Hair follicle dermal papilla cell (primary cell): ENCODE results near the gene REX1BD. TPM values are rescaled to one million over a fixed set of nuclear protein-coding genes. Genes with fewer than 3 reads are reported as not detected.

Source experiments
- small RNA-seq: library from RNA; depleted of rRNA; stranded (forward); fragments of <200 nt; gene quantifications from one replicate; pipeline ENCODE3, GENCODE V24; 2012
- total RNA-seq: library from RNA; depleted of rRNA; stranded (reverse); fragments of >200 nt; gene quantifications from 2 replicates; pipeline ENCODE4 v1.2.3, GENCODE V29; 2012

Gene REX1BD
- 32.5 and 34.6 TPM in 2 replicates for total RNA-seq

DNA sequence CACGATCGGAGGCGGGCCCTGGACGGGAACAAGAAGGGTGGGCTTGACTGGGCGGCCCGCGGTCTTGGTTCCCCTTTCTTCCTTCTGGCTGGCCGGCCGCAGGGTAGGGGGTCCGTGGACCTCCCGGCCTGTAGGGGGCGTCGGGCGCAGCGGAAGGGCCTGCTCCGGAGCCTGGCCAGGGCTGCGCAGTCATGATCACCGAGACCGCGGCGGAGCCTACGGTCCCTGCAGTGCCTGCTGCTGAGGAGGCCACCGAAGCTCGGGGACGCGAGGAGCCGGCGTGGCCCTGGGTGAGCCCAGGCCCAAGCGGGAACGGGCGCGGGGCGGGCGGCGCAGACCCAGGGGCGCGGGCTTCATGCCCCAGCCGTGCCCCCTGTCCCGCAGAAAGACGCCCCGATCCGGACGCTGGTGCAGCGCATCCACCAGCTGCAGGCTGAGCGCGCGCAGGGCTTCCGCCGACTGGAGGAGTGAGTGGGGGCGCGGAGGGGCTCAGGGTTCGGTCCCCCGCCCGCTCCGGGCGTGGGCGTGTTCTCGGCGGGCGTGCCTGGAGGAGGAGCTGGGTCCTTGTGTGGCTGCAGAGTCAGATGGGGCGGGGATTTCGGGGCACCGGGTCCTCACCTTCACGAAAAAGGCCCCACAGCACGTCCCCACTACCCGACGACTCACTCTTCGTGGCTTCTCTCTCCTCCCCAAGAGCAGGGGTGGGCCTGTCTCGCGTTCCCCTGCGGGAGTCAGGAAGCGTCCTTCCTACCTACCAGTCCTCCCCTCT, at the start of gene REX1BD:
REX1BD (plus strand) TSS at position 188 of the 769 bp plus-strand sequence; CDS start at position 192, 4 bp downstream.

DNA sequence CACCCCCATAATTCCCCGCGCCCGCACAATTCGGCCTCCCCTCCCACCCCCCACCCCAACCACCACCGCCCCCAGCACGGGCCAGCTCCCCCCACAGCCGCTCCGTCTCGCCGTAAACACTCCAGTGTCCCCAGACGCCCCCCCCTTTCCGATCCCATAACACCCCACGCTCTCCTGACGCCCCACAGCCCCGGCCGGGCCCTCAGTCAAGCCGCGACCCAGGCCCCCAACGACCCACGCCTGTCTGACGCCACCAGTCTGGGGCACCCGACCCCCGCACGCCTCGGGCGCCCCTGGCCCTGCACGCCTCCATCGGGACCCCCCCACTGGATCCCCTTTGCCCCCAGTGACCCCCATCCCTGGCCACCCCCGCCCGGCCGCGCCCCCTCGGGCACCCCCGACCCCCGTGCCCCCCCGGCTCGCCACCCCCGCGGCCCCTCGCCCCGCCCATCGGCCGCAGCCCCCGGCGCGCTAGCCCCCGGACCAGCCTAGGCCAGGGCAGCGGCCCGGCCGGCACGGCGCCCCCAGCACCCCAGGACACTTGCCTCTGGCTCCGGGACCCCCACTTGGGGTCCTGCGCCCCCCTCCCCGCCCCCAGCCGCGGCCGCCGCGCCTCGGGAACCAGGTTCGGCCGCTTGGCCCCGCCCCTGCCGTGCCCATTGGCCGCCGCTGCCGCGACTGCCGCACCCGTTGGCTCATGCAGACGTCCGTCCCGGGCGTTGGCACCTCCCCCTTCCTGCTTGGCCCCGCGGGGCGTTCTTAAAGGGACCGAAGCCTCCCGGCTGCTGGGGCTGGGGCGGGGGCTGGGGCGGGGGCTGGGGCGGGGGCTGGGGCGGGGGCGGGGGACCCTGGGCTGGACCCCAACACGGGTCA, 45.4 kb upstream of the REX1BD start, which contains the start of gene FKBP8:
FKBP8 (minus strand) TSS at position 633 of the 873 bp plus-strand sequence. CDS start 1,603 bp downstream, outside the sequence.

GRCh38 chr19:18557411-18558201, 31.0 kb upstream of the REX1BD start, which contains the start of gene KXD1:
TSS of gene KXD1 (plus strand) at chr19:18557870. CDS start at chr19:18562057, 4,187 bp downstream.

GRCh38 chr19:18571564-18572344, 16.8 kb upstream of the REX1BD start, which contains the start of gene UBA52:
TSS of gene UBA52 (plus strand) at chr19:18571857. CDS start at chr19:18573301, 1,444 bp downstream.

GRCh38 chr19:18606281-18607225, 18.0 kb downstream of the REX1BD start, which contains the start of gene CRLF1:
TSS of gene CRLF1 (minus strand) at chr19:18606799. CDS start at chr19:18606656, 143 bp downstream.

DNA sequence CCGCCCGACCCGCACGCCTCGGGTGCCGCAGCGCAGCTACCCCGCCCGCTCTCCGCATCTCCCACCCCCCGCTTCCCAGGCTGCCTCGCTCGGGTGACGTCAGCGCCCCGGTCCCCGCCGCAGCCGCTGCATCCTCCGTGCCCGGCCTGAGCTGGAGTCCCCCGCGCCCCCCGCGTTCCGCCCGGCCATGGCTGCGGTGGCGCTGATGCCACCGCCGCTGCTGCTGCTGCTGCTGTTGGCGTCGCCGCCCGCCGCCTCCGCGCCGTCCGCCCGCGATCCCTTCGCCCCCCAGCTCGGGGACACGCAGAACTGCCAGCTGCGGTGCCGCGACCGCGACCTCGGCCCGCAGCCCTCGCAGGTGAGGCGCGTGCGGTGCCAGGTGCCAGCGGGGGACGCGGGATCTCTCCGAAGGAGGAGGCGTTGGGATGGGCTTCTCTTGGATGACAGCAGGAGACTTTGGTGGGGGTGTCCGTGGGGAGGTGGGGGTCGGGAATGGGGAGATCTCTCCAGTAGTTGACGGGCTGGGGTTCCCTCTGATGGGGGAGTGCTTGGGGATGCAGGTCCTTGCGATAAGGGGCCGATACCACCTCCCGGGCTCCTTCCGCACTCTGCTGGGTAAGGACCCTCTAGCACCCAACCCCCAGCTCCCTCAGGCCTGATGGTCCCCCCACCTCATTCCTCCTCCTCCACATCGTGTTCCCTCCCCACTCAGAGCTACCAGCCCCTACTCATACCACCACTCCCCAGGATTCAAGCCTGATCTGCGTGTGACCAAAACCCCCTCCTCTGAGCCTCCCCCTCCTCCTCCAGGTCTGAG, 24.4 kb downstream of the REX1BD start, which contains the start of gene TMEM59L:
TMEM59L (plus strand) TSS at position 99 of the 817 bp plus-strand sequence; CDS start at position 188, 89 bp downstream.

GRCh38 chr19:18636969-18637629, 48.5 kb downstream of the REX1BD start, which contains the start of gene KLHL26:
TSS of gene KLHL26 (plus strand) at chr19:18637028. CDS start at chr19:18637055, 27 bp downstream.

Small RNA genes lying within 50 kb of the gene (small RNA-seq; reads per million reads assigned to genes)
- not detected for gene RN7SL155P

Other genes starting within 250 kb of the REX1BD start
- 31.0 and 34.2 TPM in 2 replicates for gene PGPEP1, start 248.2 kb upstream of the REX1BD start, total RNA-seq
- gene GDF15, start 202.6 kb upstream of the REX1BD start, total RNA-seq = 4.5 and 4.9 TPM in 2 replicates
- gene LRRC25, start 191.2 kb upstream of the REX1BD start, total RNA-seq = not detected in 2 replicates
- gene SSBP4, start 169.4 kb upstream of the REX1BD start, total RNA-seq = 96.4 and 97.5 TPM in 2 replicates
- 13.7 and 15.1 TPM in 2 replicates for gene ISYNA1, start 150.7 kb upstream of the REX1BD start, total RNA-seq
- gene ELL, start 66.7 kb upstream of the REX1BD start, total RNA-seq = 25.4 and 26.4 TPM in 2 replicates
- 350 and 428 TPM in 2 replicates for gene FKBP8, start 45.2 kb upstream of the REX1BD start, total RNA-seq
- gene KXD1, start 30.9 kb upstream of the REX1BD start, total RNA-seq = 90.2 and 99.0 TPM in 2 replicates
- gene UBA52, start 16.9 kb upstream of the REX1BD start, total RNA-seq = 485 and 741 TPM in 2 replicates
- 0.36 and 0.49 TPM in 2 replicates for gene CRLF1, start 18.0 kb downstream of the REX1BD start, total RNA-seq
- gene TMEM59L, start 24.1 kb downstream of the REX1BD start, total RNA-seq = not detected in 2 replicates
- 4.4 TPM in 2 replicates for gene KLHL26, start 48.2 kb downstream of the REX1BD start, total RNA-seq
- gene CRTC1, start 94.9 kb downstream of the REX1BD start, total RNA-seq = 3.6 and 4.4 TPM in 2 replicates
- 0.32 and 0.49 TPM in 2 replicates for gene COMP, start 202.5 kb downstream of the REX1BD start, total RNA-seq
- 61.6 and 84.5 TPM in 2 replicates for gene UPF1, start 243.2 kb downstream of the REX1BD start, total RNA-seq